SK-N-SH (cell line): ENCODE measurements around the gene CA4. TPM values are rescaled to one million over a fixed set of nuclear protein-coding genes. Genes with fewer than 3 reads are reported as not detected.

Experiments used
- CTCF ChIA-PET: fragments of 300-600, 350-600 bp; formaldehyde crosslinking; extraction: SDS; loops from one replicate; lab custom pipeline; 2021; lab: Yijun Ruan, JAX
- POLR2A ChIA-PET: fragments of 350-600 bp; sonication (Branson Sonifier 250); formaldehyde crosslinking; extraction: SDS; loops from one replicate; lab custom pipeline; 2020; ENCODE audit warnings: antibody characterized with exemption, inconsistent platforms; lab: Yijun Ruan, JAX
- DNase-seq: peaks from one replicate; pipeline ENCODE4 v3.0.0; 2012
- H2AFZ ChIP-seq: fragments of 200-600 bp; sonication (generic); 2 replicates; pipeline ENCODE4 v1.8.1; 2016; ENCODE audit warnings: antibody characterized with exemption, mild to moderate bottlenecking, low read depth
- H3F3A ChIP-seq: fragments of 200-600 bp; sonication (generic); replicated peaks from 2 replicates; pipeline ENCODE3; 2016; ENCODE audit warnings: antibody characterized with exemption, mild to moderate bottlenecking; ENCODE audit not compliant: insufficient read depth
- H3K27ac ChIP-seq, 2 experiments: fragments of 200-500 bp in 1 of 2; fragments of 200-600 bp in 1 of 2; sonication (Bioruptor generic) in 1 of 2; sonication (generic), shearing (Covaris generic) in 1 of 2; 2 replicates each; pipeline versions ENCODE4 v1.5.1 to v1.6.1; 2014 to 2016; ENCODE audit warnings: low read depth in 2 of 2, inconsistent platforms in 1 of 2, low read length in 1 of 2, mild to moderate bottlenecking in 1 of 2, mixed read lengths in 1 of 2
- H3K27me3 ChIP-seq: fragments of 200-600 bp; sonication (generic), shearing (Covaris generic); 2 replicates; pipeline ENCODE4 v1.6.1; 2016; ENCODE audit warnings: mixed run types; ENCODE audit not compliant: insufficient read depth
- H3K36me3 ChIP-seq, 2 experiments: fragments of 200-500 bp in 1 of 2; fragments of 200-600 bp in 1 of 2; sonication (Bioruptor generic) in 1 of 2; sonication (generic) in 1 of 2; replicated peaks in 1 of 2; 2 replicates each; pipeline versions ENCODE3 to v1.5.1; 2014 to 2016; ENCODE audit warnings: low read length in 1 of 2, mild to moderate bottlenecking in 1 of 2; ENCODE audit not compliant: insufficient read depth in 2 of 2, control insufficient read depth in 1 of 2
- H3K4me1 ChIP-seq, 2 experiments: fragments of 200-500 bp in 1 of 2; fragments of 200-600 bp in 1 of 2; sonication (Bioruptor generic) in 1 of 2; sonication (generic), shearing (Covaris generic) in 1 of 2; 2 replicates each; pipeline versions ENCODE4 v1.5.1 to v1.6.1; 2014 to 2016; ENCODE audit warnings: low read depth in 1 of 2, low read length in 1 of 2, mixed run types in 1 of 2; ENCODE audit not compliant: insufficient read depth in 2 of 2, control insufficient read depth in 1 of 2
- H3K4me2 ChIP-seq: fragments of 200-600 bp; sonication (generic), shearing (Covaris generic); 2 replicates; pipeline ENCODE4 v1.6.1; 2017; ENCODE audit warnings: mixed run types
- H3K4me3 ChIP-seq, 2 experiments: fragments of 200-500 bp in 1 of 2; fragments of 200-600 bp in 1 of 2; sonication (Bioruptor generic) in 1 of 2; sonication (generic), shearing (Covaris generic) in 1 of 2; 2 replicates each; pipeline versions ENCODE4 v1.5.1 to v1.8.1; 2014 to 2016; ENCODE audit warnings: low read depth in 2 of 2, inconsistent platforms in 1 of 2, low read length in 1 of 2, mild to moderate bottlenecking in 1 of 2, mixed read lengths in 1 of 2, moderate library complexity in 1 of 2
- H3K79me2 ChIP-seq: fragments of 200-600 bp; sonication (generic); 2 replicates; pipeline ENCODE4 v1.8.1; 2017; ENCODE audit warnings: mild to moderate bottlenecking; ENCODE audit not compliant: insufficient read depth
- H3K9ac ChIP-seq: fragments of 200-600 bp; sonication (generic); 2 replicates; pipeline ENCODE4 v1.6.1; 2017; ENCODE audit warnings: mixed run types
- H3K9me2 ChIP-seq: fragments of 200-600 bp; sonication (generic); 2 replicates; pipeline ENCODE4 v1.6.1; 2017; ENCODE audit warnings: mixed run types
- H3K9me3 ChIP-seq: fragments of 200-600 bp; sonication (generic); 2 replicates; pipeline ENCODE4 v1.6.1; 2017; ENCODE audit warnings: mixed run types, mild to moderate bottlenecking, moderate library complexity
- H4K20me1 ChIP-seq: fragments of 200-600 bp; sonication (generic); 2 replicates; pipeline ENCODE4 v1.6.1; 2017; ENCODE audit warnings: mild to moderate bottlenecking, mixed run types; ENCODE audit not compliant: insufficient read depth
- EP300 ChIP-seq, 2 experiments: IDR thresholded peaks; 2 replicates each; pipeline versions ENCODE4 v1.4.0 to v1.6.1; 2012; ENCODE audit warnings: borderline replicate concordance in 1 of 2, low read depth in 1 of 2, low read length in 1 of 2
- FOSL2 ChIP-seq: IDR thresholded peaks from 2 replicates; pipeline ENCODE4 v1.4.0; 2012; ENCODE audit warnings: low read depth, mild to moderate bottlenecking, moderate library complexity, borderline replicate concordance
- FOXJ3 ChIP-seq: sonication (generic); formaldehyde crosslinking; IDR thresholded peaks from 2 replicates; pipeline ENCODE4 v1.5.1; 2020; ENCODE audit warnings: mild to moderate bottlenecking, missing genetic modification reagents
- GATA2 ChIP-seq: sonication (generic); formaldehyde crosslinking; IDR thresholded peaks from 2 replicates; pipeline ENCODE4 v1.5.0; 2020; ENCODE audit warnings: mild to moderate bottlenecking, missing genetic modification reagents
- JUND ChIP-seq: IDR thresholded peaks from 2 replicates; pipeline ENCODE4 v1.4.0; 2012
- NFIC ChIP-seq: IDR thresholded peaks from 2 replicates; pipeline ENCODE4 v1.4.0; 2012; ENCODE audit warnings: borderline replicate concordance
- NRF1 ChIP-seq: IDR thresholded peaks from 2 replicates; pipeline ENCODE4 v1.6.1; 2012; ENCODE audit warnings: low read depth, mild to moderate bottlenecking, low read length
- POLR2AphosphoS5 ChIP-seq: IDR thresholded peaks from 2 replicates; pipeline ENCODE4 v1.6.1; 2012; ENCODE audit warnings: low read depth, low read length
- TAF1 ChIP-seq: IDR thresholded peaks from 2 replicates; pipeline ENCODE4 v1.6.1; 2012; ENCODE audit warnings: low read depth, mild to moderate bottlenecking, low read length, moderate library complexity, borderline replicate concordance
- TEAD4 ChIP-seq: IDR thresholded peaks from 2 replicates; pipeline ENCODE4 v1.4.0; 2012; ENCODE audit warnings: mild to moderate bottlenecking, borderline replicate concordance; ENCODE audit not compliant: insufficient read depth
- YY1 ChIP-seq: IDR thresholded peaks from 2 replicates; pipeline ENCODE4 v1.4.0; 2012; ENCODE audit warnings: low read depth, mild to moderate bottlenecking
- WGBS: methylation state at CpG from one replicate; pipeline ENCODE4 v1.1.6; 2017; ENCODE audit warnings: low lambda C conversion rate; 5-methylcytosine and 5-hydroxymethylcytosine counted together
- polyA plus RNA-seq, 3 experiments: library from polyadenylated mRNA; depleted of rRNA; stranded (reverse); fragments of >200 nt; gene quantifications; 2 replicates each; pipeline ENCODE4 v1.2.3, GENCODE V29; 2012
- TF ChIP-seq, protein P1 (sequence below): IDR thresholded peaks from 2 replicates; pipeline ENCODE4 v1.4.0; 2012; ENCODE audit warnings: low read depth, borderline replicate concordance
- TF ChIP-seq, protein P2 (sequence below): IDR thresholded peaks from 2 replicates; pipeline ENCODE4 v1.6.1; 2012; ENCODE audit warnings: mild to moderate bottlenecking, low read depth, low read length, moderate library complexity

CA4 gene
- polyA plus RNA-seq, 1 of the 3 experiments (the other 2 are of a cell fraction): 0.21 TPM

DNA sequence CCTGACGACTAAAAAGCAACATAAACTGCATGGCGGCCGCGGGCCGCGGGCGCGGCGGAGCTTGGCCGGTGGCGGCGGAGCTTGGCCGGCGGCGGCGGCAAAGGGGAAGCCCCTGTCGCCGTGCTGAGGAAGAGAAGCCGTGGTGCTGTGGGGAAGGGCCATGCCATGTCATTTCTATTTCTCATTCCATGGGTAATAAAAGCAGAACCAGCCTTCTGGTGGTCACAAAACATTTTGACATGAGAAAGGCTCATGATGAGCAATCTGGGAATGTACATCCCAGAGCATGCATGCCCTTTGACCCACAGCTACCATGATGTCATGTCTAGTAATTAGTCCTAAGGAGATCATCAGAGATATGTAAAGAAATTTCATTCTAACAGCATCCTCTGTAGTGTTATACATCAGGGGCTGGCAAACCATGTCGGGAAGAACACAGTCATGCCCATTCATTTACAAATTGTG is 47.1 kb upstream of the CA4 start (continued):
- TF ChIP-seq FOSL2 (no peak), NFIC (no peak), EP300 (IDR thresholded peaks at IDR 0.05; ENCODE audit: borderline replicate concordance in 1 of 2, low read depth in 1 of 2, low read length in 1 of 2) (no peak), JUND (no peak), GATA2 (CRISPR knock-in tag) (no peak), FOXJ3 (CRISPR knock-in tag) (no peak), TEAD4 (no peak)
- TF ChIP-seq, protein P1, sequence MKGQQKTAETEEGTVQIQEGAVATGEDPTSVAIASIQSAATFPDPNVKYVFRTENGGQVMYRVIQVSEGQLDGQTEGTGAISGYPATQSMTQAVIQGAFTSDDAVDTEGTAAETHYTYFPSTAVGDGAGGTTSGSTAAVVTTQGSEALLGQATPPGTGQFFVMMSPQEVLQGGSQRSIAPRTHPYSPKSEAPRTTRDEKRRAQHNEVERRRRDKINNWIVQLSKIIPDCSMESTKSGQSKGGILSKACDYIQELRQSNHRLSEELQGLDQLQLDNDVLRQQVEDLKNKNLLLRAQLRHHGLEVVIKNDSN: no peak

DNA sequence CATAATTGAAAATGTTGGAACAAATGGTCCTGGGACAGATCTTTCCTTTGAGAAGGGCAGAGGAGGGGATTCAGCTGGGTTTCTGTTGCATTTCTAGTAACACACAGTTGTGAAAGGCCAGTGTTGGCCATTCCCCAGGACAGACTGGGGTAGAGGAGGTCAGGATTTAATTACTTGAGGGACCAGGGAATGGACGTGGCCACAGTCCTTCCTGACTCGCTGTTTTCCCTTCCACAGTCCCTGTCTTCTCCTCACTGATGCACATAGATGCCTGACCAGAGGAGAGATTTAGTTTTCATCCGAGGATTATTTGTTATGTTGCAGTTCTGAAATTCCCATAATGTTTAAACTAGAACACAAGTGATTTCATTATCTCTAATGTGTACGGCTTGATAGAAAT is 45.8 kb upstream of the CA4 start:
- H3K27me3 ChIP-seq: no peaks in the 10 kb centered on the region
- H3K9ac ChIP-seq: no peak overlapping the region
- no peak overlapping the region for H3K4me3 ChIP-seq
- no peaks in the 10 kb centered on the region for H3K9me2 ChIP-seq
- no peak overlapping the region for H3K4me2 ChIP-seq
- peaks cover 3 to 14% of the 10 kb centered on the region in 2 experiments for H3K4me1 ChIP-seq
- peaks cover 12% of the 10 kb centered on the region for H3F3A ChIP-seq
- H3K27ac ChIP-seq: no peak overlapping the region
- 84% methylated on average over 4 of the region's 4 CpGs for WGBS
- ChIA-PET POLR2A (no interaction called here), CTCF (no interaction called here)
- no peaks in the 10 kb centered on the region for H3K79me2 ChIP-seq
- no peak for DNase-seq
- H3K36me3 ChIP-seq: no peaks in the 10 kb centered on the region
- H3K9me3 ChIP-seq: no peaks in the 10 kb centered on the region
- no peak overlapping the region for H2AFZ ChIP-seq
- no peaks in the 10 kb centered on the region for H4K20me1 ChIP-seq
- TF ChIP-seq NRF1 (no peak), POLR2AphosphoS5 (no peak), TAF1 (no peak), FOSL2 (no peak), YY1 (no peak)
- TF ChIP-seq, protein P2, sequence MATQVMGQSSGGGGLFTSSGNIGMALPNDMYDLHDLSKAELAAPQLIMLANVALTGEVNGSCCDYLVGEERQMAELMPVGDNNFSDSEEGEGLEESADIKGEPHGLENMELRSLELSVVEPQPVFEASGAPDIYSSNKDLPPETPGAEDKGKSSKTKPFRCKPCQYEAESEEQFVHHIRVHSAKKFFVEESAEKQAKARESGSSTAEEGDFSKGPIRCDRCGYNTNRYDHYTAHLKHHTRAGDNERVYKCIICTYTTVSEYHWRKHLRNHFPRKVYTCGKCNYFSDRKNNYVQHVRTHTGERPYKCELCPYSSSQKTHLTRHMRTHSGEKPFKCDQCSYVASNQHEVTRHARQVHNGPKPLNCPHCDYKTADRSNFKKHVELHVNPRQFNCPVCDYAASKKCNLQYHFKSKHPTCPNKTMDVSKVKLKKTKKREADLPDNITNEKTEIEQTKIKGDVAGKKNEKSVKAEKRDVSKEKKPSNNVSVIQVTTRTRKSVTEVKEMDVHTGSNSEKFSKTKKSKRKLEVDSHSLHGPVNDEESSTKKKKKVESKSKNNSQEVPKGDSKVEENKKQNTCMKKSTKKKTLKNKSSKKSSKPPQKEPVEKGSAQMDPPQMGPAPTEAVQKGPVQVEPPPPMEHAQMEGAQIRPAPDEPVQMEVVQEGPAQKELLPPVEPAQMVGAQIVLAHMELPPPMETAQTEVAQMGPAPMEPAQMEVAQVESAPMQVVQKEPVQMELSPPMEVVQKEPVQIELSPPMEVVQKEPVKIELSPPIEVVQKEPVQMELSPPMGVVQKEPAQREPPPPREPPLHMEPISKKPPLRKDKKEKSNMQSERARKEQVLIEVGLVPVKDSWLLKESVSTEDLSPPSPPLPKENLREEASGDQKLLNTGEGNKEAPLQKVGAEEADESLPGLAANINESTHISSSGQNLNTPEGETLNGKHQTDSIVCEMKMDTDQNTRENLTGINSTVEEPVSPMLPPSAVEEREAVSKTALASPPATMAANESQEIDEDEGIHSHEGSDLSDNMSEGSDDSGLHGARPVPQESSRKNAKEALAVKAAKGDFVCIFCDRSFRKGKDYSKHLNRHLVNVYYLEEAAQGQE: no peak
- TF ChIP-seq, all 33 proteins: peak for 0
